Lower lobe of right lung (tissue), 2 donors: ENCODE data around the gene RNF103. TPM values are rescaled to one million over a fixed set of nuclear protein-coding genes. Genes with fewer than 3 reads are reported as not detected.

Experiments
- ATAC-seq, 2 donors: fragments of 200-7000 bp; cut with Tn5 transposase; one replicate each; pipeline ENCODE4 v1.9.1; 2020 to 2022; ENCODE audit warnings: mild to moderate bottlenecking in 2 of 2, moderate library complexity in 2 of 2
- DNase-seq: peaks from one replicate; pipeline ENCODE4 v3.0.0-alpha.2; 2020
- H3K27ac ChIP-seq: fragments of 200-600 bp; one replicate; pipeline ENCODE4 v1.8.0; 2022
- H3K27me3 ChIP-seq: fragments of 200-600 bp; one replicate; pipeline ENCODE4 v1.8.0; 2022; ENCODE audit warnings: low read depth
- H3K36me3 ChIP-seq: fragments of 200-600 bp; one replicate; pipeline ENCODE4 v1.8.0; 2022; ENCODE audit warnings: mild to moderate bottlenecking
- H3K4me1 ChIP-seq: fragments of 200-600 bp; one replicate; pipeline ENCODE4 v1.8.0; 2022
- H3K4me3 ChIP-seq: fragments of 200-600 bp; one replicate; pipeline ENCODE4 v1.8.0; 2022; ENCODE audit warnings: mild to moderate bottlenecking
- H3K9me3 ChIP-seq: fragments of 200-600 bp; one replicate; pipeline ENCODE4 v1.8.0; 2022
- intact Hi-C: fragments of 100-400 bp; cut with DNase I; formaldehyde crosslinking; loops from one replicate; pipeline ENCODE4 v1.11.0; 2022
- total RNA-seq: library from RNA; stranded (reverse); fragmentation: NEBNext Ultra II Directional; extraction: Animal tissue kit (Norgen Biotek cat#: 25700); gene quantifications from one replicate; pipeline ENCODE4 v1.2.1, GENCODE V29; 2021
- TF ChIP-seq, protein P1 (sequence below): fragments of 200-600 bp; IDR thresholded peaks from one replicate; pipeline ENCODE4 v1.8.0; 2022; ENCODE audit warnings: antibody characterized with exemption, mild to moderate bottlenecking
- donor health status: DM: no; HTN: yes; CAD: no; lungs with severe emphysema.

Gene RNF103
- total RNA-seq, 1 donor from 2014 or later: 23.3 TPM

DNA sequence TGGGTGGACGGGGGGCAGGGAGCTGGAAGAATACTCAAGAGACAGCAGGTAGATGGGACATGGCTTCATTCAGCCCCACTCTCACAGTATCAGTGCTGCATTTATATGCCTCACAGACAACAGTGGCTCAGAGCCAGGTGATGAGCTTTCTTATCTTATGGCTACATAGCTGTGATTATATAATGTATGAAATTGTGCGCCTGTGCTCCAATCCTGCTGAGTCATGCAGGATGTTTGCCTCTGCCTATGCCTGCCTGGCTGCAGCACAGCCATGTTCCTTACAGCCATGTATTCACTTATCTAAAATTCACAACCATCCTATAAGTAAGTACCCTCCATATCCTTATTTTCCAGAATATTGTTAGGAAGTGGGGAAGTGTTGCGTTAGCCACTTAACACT, 37.7 kb upstream of the RNF103 start:
- no peaks in the 10 kb centered on the region for H3K9me3 ChIP-seq
- H3K27ac ChIP-seq: no peak overlapping the region
- ATAC-seq: no peak
- TF ChIP-seq, protein P1, sequence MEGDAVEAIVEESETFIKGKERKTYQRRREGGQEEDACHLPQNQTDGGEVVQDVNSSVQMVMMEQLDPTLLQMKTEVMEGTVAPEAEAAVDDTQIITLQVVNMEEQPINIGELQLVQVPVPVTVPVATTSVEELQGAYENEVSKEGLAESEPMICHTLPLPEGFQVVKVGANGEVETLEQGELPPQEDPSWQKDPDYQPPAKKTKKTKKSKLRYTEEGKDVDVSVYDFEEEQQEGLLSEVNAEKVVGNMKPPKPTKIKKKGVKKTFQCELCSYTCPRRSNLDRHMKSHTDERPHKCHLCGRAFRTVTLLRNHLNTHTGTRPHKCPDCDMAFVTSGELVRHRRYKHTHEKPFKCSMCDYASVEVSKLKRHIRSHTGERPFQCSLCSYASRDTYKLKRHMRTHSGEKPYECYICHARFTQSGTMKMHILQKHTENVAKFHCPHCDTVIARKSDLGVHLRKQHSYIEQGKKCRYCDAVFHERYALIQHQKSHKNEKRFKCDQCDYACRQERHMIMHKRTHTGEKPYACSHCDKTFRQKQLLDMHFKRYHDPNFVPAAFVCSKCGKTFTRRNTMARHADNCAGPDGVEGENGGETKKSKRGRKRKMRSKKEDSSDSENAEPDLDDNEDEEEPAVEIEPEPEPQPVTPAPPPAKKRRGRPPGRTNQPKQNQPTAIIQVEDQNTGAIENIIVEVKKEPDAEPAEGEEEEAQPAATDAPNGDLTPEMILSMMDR: no peak
- H3K27me3 ChIP-seq: no peaks in the 10 kb centered on the region
- no peaks in the 10 kb centered on the region for H3K36me3 ChIP-seq
- intact Hi-C loops: no loop called here
- no peak overlapping the region for H3K4me3 ChIP-seq
- H3K4me1 ChIP-seq: no peaks in the 10 kb centered on the region
- no peak for DNase-seq

DNA sequence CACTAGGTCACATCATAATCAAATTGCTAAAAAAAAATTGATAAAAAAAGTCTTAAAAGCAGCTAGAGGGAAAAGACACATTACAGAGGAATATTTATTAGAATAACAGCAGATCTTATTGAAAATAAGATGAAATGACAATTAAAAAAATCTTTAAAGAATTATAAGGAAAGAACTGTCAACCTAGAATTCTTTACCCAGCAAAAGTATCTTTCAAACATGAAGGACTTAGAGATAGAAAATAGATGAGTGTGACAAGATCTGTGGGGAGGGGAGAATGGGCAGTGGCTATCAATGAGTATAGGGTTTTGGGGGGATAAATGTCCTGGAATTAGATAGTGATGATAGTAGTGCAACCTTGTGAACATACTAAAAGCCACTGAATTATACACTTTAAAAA, 26.5 kb upstream of the RNF103 start:
- H3K4me3 ChIP-seq: no peak overlapping the region
- no peaks in the 10 kb centered on the region for H3K4me1 ChIP-seq
- ATAC-seq (no peak), DNase-seq (no peak)
- no peaks in the 10 kb centered on the region for H3K27me3 ChIP-seq
- intact Hi-C loops: no loop called here
- no peak overlapping the region for H3K27ac ChIP-seq
- no peaks in the 10 kb centered on the region for H3K36me3 ChIP-seq
- TF ChIP-seq, protein P1: no peak
- H3K9me3 ChIP-seq: peaks cover 17% of the 10 kb centered on the region

DNA sequence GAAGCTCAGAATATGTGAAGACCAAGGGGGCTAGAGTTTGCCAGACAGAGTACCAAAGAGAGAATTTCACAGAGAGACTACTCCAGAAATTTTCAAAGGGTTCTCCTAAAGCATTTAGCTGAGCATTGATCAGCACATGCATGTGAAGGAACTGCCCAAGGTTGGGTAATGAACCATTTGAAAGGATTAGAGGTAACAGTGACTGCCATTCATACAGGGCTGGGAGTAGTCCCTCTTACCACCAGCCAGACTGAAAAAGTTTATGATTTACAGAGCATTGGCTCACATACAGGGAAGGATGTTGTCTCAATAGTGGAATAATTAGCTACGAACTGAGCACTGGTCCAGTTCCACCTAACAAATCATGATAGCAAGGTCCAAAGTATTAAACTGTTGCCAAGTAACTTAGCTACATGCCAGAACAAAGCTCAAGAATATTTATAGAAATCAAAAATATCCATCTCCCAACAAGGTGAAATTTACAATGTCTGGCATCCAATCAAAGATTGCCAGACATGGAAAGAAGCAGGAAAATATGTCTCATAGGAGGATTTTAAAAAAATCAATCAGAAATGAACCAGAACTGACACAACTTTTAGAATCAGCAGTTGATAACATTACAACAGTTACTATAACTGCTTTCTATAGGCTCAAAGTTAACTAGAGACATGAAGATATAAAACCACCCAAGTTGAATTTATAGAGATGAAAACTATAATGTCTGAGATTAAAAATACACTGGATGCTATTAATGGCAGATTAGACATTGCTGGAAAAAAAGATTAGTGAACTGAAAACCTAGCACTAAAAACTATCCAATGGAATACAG, 25.7 kb upstream of the RNF103 start:
- TF ChIP-seq, protein P1: no peak
- Histone ChIP-seq H3K9me3 (peaks cover 17% of the 10 kb centered on the region), H3K36me3 (no peaks in the 10 kb centered on the region), H3K4me3 (no peak overlapping the region), H3K27ac (no peak overlapping the region), H3K4me1 (no peaks in the 10 kb centered on the region), H3K27me3 (no peaks in the 10 kb centered on the region)
- ATAC-seq (no peak), DNase-seq (no peak)
- intact Hi-C loops: no loop called here

DNA sequence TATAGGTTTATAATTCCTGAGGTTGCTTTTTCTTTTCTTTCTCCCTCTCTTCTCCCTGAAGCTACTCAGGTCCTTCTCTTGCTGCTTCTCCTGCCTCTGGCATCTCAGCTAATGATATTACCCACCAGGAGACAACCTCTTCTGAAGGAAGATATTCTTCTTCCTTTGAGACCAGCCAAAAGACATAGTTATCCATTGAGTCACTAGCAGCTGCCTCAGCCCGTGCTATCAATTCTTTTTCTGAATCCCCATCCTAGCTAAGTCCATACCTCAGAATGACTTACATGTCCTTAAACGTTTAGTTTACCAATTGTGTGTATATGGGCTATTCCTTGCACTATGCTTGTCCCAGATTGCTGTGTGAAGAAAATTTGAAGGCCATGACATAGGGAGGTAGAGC, 25.0 kb upstream of the RNF103 start:
- H3K27ac ChIP-seq: no peak overlapping the region
- TF ChIP-seq, protein P1: no peak
- ATAC-seq (no peak), DNase-seq (no peak)
- H3K9me3 ChIP-seq: peaks cover 17% of the 10 kb centered on the region
- H3K4me3 ChIP-seq: no peak overlapping the region
- intact Hi-C loops: no loop called here
- no peaks in the 10 kb centered on the region for H3K4me1 ChIP-seq
- no peaks in the 10 kb centered on the region for H3K27me3 ChIP-seq
- no peaks in the 10 kb centered on the region for H3K36me3 ChIP-seq

- H3K4me3 ChIP-seq: no peak overlapping the region
- H3K27ac ChIP-seq: no peak overlapping the region
- H3K27me3 ChIP-seq: no peaks in the 10 kb centered on the region
- TF ChIP-seq, protein P1: no peak
- H3K36me3 ChIP-seq: no peaks in the 10 kb centered on the region
- no peaks in the 10 kb centered on the region for H3K4me1 ChIP-seq
- ATAC-seq (no peak), DNase-seq (no peak)
- intact Hi-C loops: no loop called here
- peaks cover 17% of the 10 kb centered on the region for H3K9me3 ChIP-seq
These were observed 23.2 kb upstream of the RNF103 start for GRCh38 chr2:86646865-86647264.
